ENCODE measurements around the gene GYS1. TPM values are rescaled to one million over a fixed set of nuclear protein-coding genes. Genes with fewer than 3 reads are reported as not detected.
"Not testable (repeated sequence)": the region's sequence is repeated elsewhere in the genome, so short reads cannot be mapped to it uniquely, and the experiment has no call there.

The GYS1 gene
- total and polyA plus RNA-seq, 2 donors (not counting 1 experiment from before 2014, with no cell fraction given): 31.2 to 42.8 TPM

- Histone ChIP-seq H4K20me1 (ENCODE audit: control insufficient read depth, extremely low read depth, insufficient read depth, low read length) (no peaks in the 10 kb centered on the region), H3K4me2 (ENCODE audit: extremely low read depth, insufficient read depth, low read length) (no peak overlapping the region), H3K36me3 (ENCODE audit: control insufficient read depth, insufficient read depth, low read length) (peaks cover 2% of the 10 kb centered on the region), H3K9ac (ENCODE audit: insufficient read depth, low read length) (no peak overlapping the region), H3K4me3 (replicated peaks in 1 of 4; ENCODE audit: control extremely low read depth in 1 of 4, insufficient read depth in 1 of 4, low read depth in 3 of 4, low read length in 4 of 4) (no peak overlapping the region), H3K79me2 (ENCODE audit: control insufficient read depth, insufficient read depth, low read length) (no peaks in the 10 kb centered on the region), H3K4me1 (ENCODE audit: control insufficient read depth, extremely low read depth, insufficient read depth, low read length) (peaks cover 2% of the 10 kb centered on the region), H3K27ac (ENCODE audit: insufficient read depth, low read length) (no peak overlapping the region), H3K9me3 (ENCODE audit: control insufficient read depth, insufficient read depth, low read depth, low read length) (no peaks in the 10 kb centered on the region), H3K27me3 (ENCODE audit: control insufficient read depth, insufficient read depth, low read length) (peaks cover 3% of the 10 kb centered on the region), H2AFZ (ENCODE audit: low read length) (no peak overlapping the region)
- TF ChIP-seq, protein P1, sequence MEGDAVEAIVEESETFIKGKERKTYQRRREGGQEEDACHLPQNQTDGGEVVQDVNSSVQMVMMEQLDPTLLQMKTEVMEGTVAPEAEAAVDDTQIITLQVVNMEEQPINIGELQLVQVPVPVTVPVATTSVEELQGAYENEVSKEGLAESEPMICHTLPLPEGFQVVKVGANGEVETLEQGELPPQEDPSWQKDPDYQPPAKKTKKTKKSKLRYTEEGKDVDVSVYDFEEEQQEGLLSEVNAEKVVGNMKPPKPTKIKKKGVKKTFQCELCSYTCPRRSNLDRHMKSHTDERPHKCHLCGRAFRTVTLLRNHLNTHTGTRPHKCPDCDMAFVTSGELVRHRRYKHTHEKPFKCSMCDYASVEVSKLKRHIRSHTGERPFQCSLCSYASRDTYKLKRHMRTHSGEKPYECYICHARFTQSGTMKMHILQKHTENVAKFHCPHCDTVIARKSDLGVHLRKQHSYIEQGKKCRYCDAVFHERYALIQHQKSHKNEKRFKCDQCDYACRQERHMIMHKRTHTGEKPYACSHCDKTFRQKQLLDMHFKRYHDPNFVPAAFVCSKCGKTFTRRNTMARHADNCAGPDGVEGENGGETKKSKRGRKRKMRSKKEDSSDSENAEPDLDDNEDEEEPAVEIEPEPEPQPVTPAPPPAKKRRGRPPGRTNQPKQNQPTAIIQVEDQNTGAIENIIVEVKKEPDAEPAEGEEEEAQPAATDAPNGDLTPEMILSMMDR (conservative IDR thresholded peaks at IDR 0.05 in 1 of 2, IDR thresholded peaks at IDR 0.05 in 1 of 2; ENCODE audit: low read depth in 1 of 2, low read length in 2 of 2): no peak
- no peak for TF ChIP-seq EZH2 (IDR thresholded peaks at IDR 0.05; ENCODE audit: low read length, missing control alignments)
- peak in 1 of 2 donors; percentile 38 for DNase-seq (ENCODE audit: low read depth in 2 of 2)
Observed at GRCh38 chr19:49020931-49021895, 28.1 kb upstream of the GYS1 start.

GRCh38 chr19:49020342-49020741, 27.2 kb upstream of the GYS1 start:
- Histone ChIP-seq H2AFZ (ENCODE audit: low read length) (no peak overlapping the region), H3K4me3 (replicated peaks in 1 of 4; ENCODE audit: control extremely low read depth in 1 of 4, insufficient read depth in 1 of 4, low read depth in 3 of 4, low read length in 4 of 4) (no peak overlapping the region), H4K20me1 (ENCODE audit: control insufficient read depth, extremely low read depth, insufficient read depth, low read length) (no peaks in the 10 kb centered on the region), H3K79me2 (ENCODE audit: control insufficient read depth, insufficient read depth, low read length) (no peaks in the 10 kb centered on the region), H3K4me2 (ENCODE audit: extremely low read depth, insufficient read depth, low read length) (no peak overlapping the region), H3K9ac (ENCODE audit: insufficient read depth, low read length) (no peak overlapping the region), H3K27ac (ENCODE audit: insufficient read depth, low read length) (no peak overlapping the region), H3K4me1 (ENCODE audit: control insufficient read depth, extremely low read depth, insufficient read depth, low read length) (peaks cover 2% of the 10 kb centered on the region), H3K36me3 (ENCODE audit: control insufficient read depth, insufficient read depth, low read length) (peaks cover 9% of the 10 kb centered on the region), H3K27me3 (ENCODE audit: control insufficient read depth, insufficient read depth, low read length) (peaks cover 3% of the 10 kb centered on the region), H3K9me3 (ENCODE audit: control insufficient read depth, insufficient read depth, low read depth, low read length) (no peaks in the 10 kb centered on the region)
- TF ChIP-seq, protein P1 (conservative IDR thresholded peaks at IDR 0.05 in 1 of 2, IDR thresholded peaks at IDR 0.05 in 1 of 2; ENCODE audit: low read depth in 1 of 2, low read length in 2 of 2): no peak
- TF ChIP-seq EZH2 (IDR thresholded peaks at IDR 0.05; ENCODE audit: low read length, missing control alignments): no peak
- no peak for DNase-seq (ENCODE audit: low read depth in 2 of 2)

DNA sequence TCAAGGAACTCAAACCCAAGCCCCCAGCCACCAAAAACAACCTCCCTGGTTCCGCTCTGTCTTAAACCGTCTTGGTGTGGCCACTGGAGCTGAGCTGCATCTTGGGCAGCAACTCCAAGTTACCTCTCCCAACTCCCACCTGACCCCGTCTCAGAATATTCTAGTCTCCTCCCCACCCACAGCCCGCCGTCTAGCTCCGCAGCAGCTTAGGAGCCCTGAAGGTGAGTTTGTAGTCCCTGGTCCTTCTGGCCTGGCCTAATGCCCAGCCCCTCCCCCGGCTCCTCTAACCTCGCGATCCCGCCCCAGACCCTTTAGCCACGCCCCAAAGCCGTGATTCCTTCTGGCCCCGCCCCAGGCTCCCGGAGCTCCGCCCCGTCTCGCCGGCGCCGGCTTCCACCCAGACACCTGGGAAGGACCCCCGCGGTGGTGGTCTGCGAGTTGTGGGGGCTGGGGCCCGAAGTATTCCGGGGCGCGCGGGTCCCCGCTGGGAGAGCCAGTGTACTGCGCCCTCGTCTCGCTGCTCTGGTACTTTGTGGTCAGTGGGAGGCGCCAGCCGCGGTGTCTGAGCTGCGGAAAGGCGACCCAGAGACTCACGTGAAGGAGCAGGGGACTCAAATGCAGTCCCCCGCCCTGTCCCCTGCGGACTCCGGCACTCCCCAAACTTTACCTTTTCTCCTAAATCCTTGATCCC, 26.3 kb upstream of the GYS1 start:
- Histone ChIP-seq H3K9ac (ENCODE audit: insufficient read depth, low read length) (no peak overlapping the region), H3K4me1 (ENCODE audit: control insufficient read depth, extremely low read depth, insufficient read depth, low read length) (peaks cover 2% of the 10 kb centered on the region), H3K27ac (ENCODE audit: insufficient read depth, low read length) (no peak overlapping the region), H3K27me3 (ENCODE audit: control insufficient read depth, insufficient read depth, low read length) (peaks cover 3% of the 10 kb centered on the region), H3K36me3 (ENCODE audit: control insufficient read depth, insufficient read depth, low read length) (peaks cover 10% of the 10 kb centered on the region), H3K79me2 (ENCODE audit: control insufficient read depth, insufficient read depth, low read length) (no peaks in the 10 kb centered on the region), H4K20me1 (ENCODE audit: control insufficient read depth, extremely low read depth, insufficient read depth, low read length) (no peaks in the 10 kb centered on the region), H3K9me3 (ENCODE audit: control insufficient read depth, insufficient read depth, low read depth, low read length) (no peaks in the 10 kb centered on the region), H2AFZ (ENCODE audit: low read length) (no peak overlapping the region), H3K4me3 (replicated peaks in 1 of 4; ENCODE audit: control extremely low read depth in 1 of 4, insufficient read depth in 1 of 4, low read depth in 3 of 4, low read length in 4 of 4) (peak overlapping the region; percentile 7 to 23 (median 19)), H3K4me2 (ENCODE audit: extremely low read depth, insufficient read depth, low read length) (peak overlapping the region; percentile 51)
- no peak for TF ChIP-seq EZH2 (IDR thresholded peaks at IDR 0.05; ENCODE audit: low read length, missing control alignments)
- TF ChIP-seq, protein P1 (conservative IDR thresholded peaks at IDR 0.05 in 1 of 2, IDR thresholded peaks at IDR 0.05 in 1 of 2; ENCODE audit: low read depth in 1 of 2, low read length in 2 of 2): peak in 1 of 2 donors; percentile 11
- peak in 1 of 2 donors; percentile 28 for DNase-seq (ENCODE audit: low read depth in 2 of 2)

GRCh38 chr19:49018388-49019241, 25.5 kb upstream of the GYS1 start:
- H3K4me3 ChIP-seq (replicated peaks in 1 of 4; ENCODE audit: control extremely low read depth in 1 of 4, insufficient read depth in 1 of 4, low read depth in 3 of 4, low read length in 4 of 4): peak overlapping the region; percentile 31 to 53 (median 45)
- H3K27ac ChIP-seq (ENCODE audit: insufficient read depth, low read length); H3K27me3 ChIP-seq (ENCODE audit: control insufficient read depth, insufficient read depth, low read length); H3K4me1 ChIP-seq (ENCODE audit: control insufficient read depth, extremely low read depth, insufficient read depth, low read length); H3K9me3 ChIP-seq (ENCODE audit: control insufficient read depth, insufficient read depth, low read depth, low read length); DNase-seq (ENCODE audit: low read depth in 2 of 2); H3K79me2 ChIP-seq (ENCODE audit: control insufficient read depth, insufficient read depth, low read length); H4K20me1 ChIP-seq (ENCODE audit: control insufficient read depth, extremely low read depth, insufficient read depth, low read length); H3K9ac ChIP-seq (ENCODE audit: insufficient read depth, low read length): not testable (repeated sequence)
- peak overlapping the region; percentile 53 for H2AFZ ChIP-seq (ENCODE audit: low read length)
- H3K4me2 ChIP-seq (ENCODE audit: extremely low read depth, insufficient read depth, low read length): peak overlapping the region; percentile 85
- peaks cover 12% of the 10 kb centered on the region for H3K36me3 ChIP-seq (ENCODE audit: control insufficient read depth, insufficient read depth, low read length)

All from fibroblast of lung (primary cell).